Heart right ventricle (tissue), 16 donors: ENCODE data around the gene H6PD. TPM values are rescaled to one million over a fixed set of nuclear protein-coding genes. Genes with fewer than 3 reads are reported as not detected.

ENCODE experiments used
- ATAC-seq, 8 donors: fragments of 200-7000 bp; cut with Tn5 transposase; one replicate each; pipeline ENCODE4 v1.9.1; 2020; ENCODE audit warnings: mild to moderate bottlenecking in 8 of 8, moderate library complexity in 8 of 8, moderate number of reproducible peaks in 1 of 8
- DNase-seq, 2 donors: peaks; one replicate each; pipeline ENCODE4 v3.0.0-alpha.2; 2020
- H3K27ac ChIP-seq, 10 donors: fragments of 200-600 bp; sonication (generic) in 2 of 10; one replicate each; pipeline versions ENCODE4 v1.5.0 to v1.8.0; 2020 to 2022; ENCODE audit warnings: mild to moderate bottlenecking in 3 of 10
- H3K27me3 ChIP-seq, 7 donors: fragments of 200-600 bp; one replicate each; pipeline ENCODE4 v1.8.0; 2021 to 2022; ENCODE audit warnings: mild to moderate bottlenecking in 2 of 7
- H3K36me3 ChIP-seq, 9 donors: fragments of 200-600 bp; sonication (generic) in 1 of 9; one replicate each; pipeline versions ENCODE4 v1.5.0 to v1.8.0; 2020 to 2022; ENCODE audit warnings: mild to moderate bottlenecking in 2 of 9
- H3K4me1 ChIP-seq, 9 donors: fragments of 200-600 bp; sonication (generic) in 1 of 9; one replicate each; pipeline versions ENCODE4 v1.5.0 to v1.8.0; 2020 to 2022; ENCODE audit warnings: mild to moderate bottlenecking in 4 of 9
- H3K4me3 ChIP-seq, 10 donors: fragments of 200-600 bp; sonication (generic) in 2 of 10; one replicate each; pipeline versions ENCODE4 v1.5.0 to v1.8.0; 2020 to 2022; ENCODE audit warnings: mild to moderate bottlenecking in 7 of 10, moderate library complexity in 2 of 10
- H3K9me3 ChIP-seq, 11 donors: fragments of 200-600 bp in 10 of 11; sonication (generic) in 2 of 11; one replicate each; pipeline versions ENCODE4 v1.5.0 to v1.8.0; 2013 to 2022; ENCODE audit warnings: mild to moderate bottlenecking in 2 of 11, control low read depth in 1 of 11, moderate library complexity in 1 of 11
- CTCF ChIP-seq, 9 donors: fragments of 200-600 bp; sonication (generic) in 2 of 9; IDR thresholded peaks; one replicate each; pipeline versions ENCODE4 v1.5.0 to v1.8.0; 2021 to 2022; ENCODE audit warnings: antibody characterized with exemption in 9 of 9, mild to moderate bottlenecking in 5 of 9, moderate library complexity in 1 of 9
- WGBS, 2 donors: extraction: QIAGEN DNeasy Blood & Tissue Kit; methylation state at CpG; one replicate each; pipeline ENCODE4 v1.1.7; 2013; ENCODE audit warnings: inconsistent platforms in 1 of 2; 5-methylcytosine and 5-hydroxymethylcytosine counted together
- intact Hi-C, 10 donors: fragments of 100-400 bp; cut with DNase I; formaldehyde crosslinking; loops; one replicate each; pipeline versions ENCODE4 v1.11.1 to v1.14.2; 2022
- polyA plus RNA-seq, 2 donors: library from polyadenylated mRNA; stranded (reverse); fragments of 200-250 nt; gene quantifications; one replicate each; pipeline ENCODE4 v1.2.3, GENCODE V29; 2013
- total RNA-seq, 10 donors: library from RNA; stranded (reverse); fragmentation: NEBNext Ultra II Directional in 3 of 10; extraction: Animal tissue kit (Norgen Biotek cat#: 25700) in 3 of 10; gene quantifications; one replicate each; pipeline versions ENCODE4 v1.2.1 to v1.2.4, GENCODE V29; 2021 to 2023
- donor health status: Arrhythmogenic right ventricular cardiomyopathy.
- donor health status: ischemic (EF 13 %, LVEDD 7.1; RV severe dilation, severe dysfunction).
- donor health status: healthy with polysubstance abuse.
- donor health status: DM: no; HTN: yes; CAD: no.
- donor health status: DM: no; HTN: no; CAD: no.
- donor health status: ischemic (EF 25% LVEDD 6.9; RV normal size, moderate dysfunction).
- donor health status: ischemic (EF 25% LVEDD 5.7; RV mildly dilated, moderate dysfunction).
- donor health status: healthy.
- donor health status: DM: yes; HTN: yes; CAD: no.
- donor health status: Ischemic cardiomyopathy.
- donor health status: ischemic (EF 35%, LVEDD 5.7; RV mildly dilated, moderate dysfunction).
- donor health status: nonischemic (EF 11% LVEDD 7.7; RV severe dilation, severe dysfunction).
- donor health status: DM: yes; HTN: yes; CAD: no.
- donor health status: PGD.
- donor health status: ischemic (EF 29% LVEDD 5.4; RV normal size, mild dysfunction).
- donor health status: nonischemic (EF 23%, LVEDD 6.1; RV moderate dilation, normal function).

Gene H6PD
- total and polyA plus RNA-seq, 12 donors: 5.7 to 45.0 (median 28.4) TPM

GRCh38 chr1:9271283-9271682, 36.7 kb downstream of the H6PD start:
- no peak for TF ChIP-seq CTCF (IDR thresholded peaks at IDR 0.05)
- DNase-seq (no peak), ATAC-seq (no peak)
- WGBS, 2 donors: 71 to 75% methylated on average over 11 of the region's 11 CpGs
- intact Hi-C loops: no loop called here
- H3K4me1 ChIP-seq: peaks cover 0 to 30% (median 19%) of the 10 kb centered on the region in 9 donors
- no peak overlapping the region for H3K4me3 ChIP-seq
- H3K36me3 ChIP-seq: peaks cover 0 to 24% (median 0%) of the 10 kb centered on the region in 9 donors
- H3K27me3 ChIP-seq: no peaks in the 10 kb centered on the region
- H3K9me3 ChIP-seq: no peaks in the 10 kb centered on the region
- H3K27ac ChIP-seq: no peak overlapping the region

DNA sequence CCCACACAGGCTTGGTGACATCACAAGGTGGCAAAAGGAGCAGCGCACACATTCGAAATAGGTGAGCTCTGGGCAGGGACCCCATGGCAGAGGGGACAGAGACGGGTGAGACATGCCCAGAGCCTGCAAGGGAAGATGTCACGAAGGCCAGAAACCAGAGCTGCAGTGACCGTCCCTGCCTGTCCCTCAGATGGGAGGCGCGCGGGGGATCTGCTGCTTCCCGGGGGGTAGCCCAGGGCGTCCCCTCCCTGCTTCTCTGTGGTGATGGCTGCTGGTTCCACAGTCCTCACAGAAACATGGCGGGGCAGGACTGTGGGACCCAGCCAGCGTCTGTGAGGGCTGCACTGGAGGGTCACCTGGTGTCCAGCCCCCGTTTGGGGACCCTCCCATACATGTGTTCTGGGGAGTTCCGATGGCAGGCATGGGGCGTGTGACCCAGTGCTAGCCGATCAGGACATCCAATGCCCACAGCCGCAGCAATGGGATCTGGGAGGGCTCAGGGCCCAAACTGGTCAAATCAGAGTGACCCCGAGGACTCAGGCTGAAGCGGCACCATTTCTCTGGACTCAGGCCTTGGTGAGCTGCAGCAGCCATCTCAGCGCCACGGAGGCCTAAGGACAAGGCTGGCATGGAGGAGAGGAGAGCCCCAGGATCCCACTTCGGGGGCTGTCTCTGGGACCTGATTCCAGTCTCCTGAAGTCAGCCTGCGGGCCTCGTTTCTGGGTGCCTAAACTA, 37.5 kb downstream of the H6PD start:
- Histone ChIP-seq H3K36me3 (peaks cover 0 to 20% (median 0%) of the 10 kb centered on the region in 9 donors), H3K9me3 (no peaks in the 10 kb centered on the region), H3K27me3 (no peaks in the 10 kb centered on the region), H3K4me3 (no peak overlapping the region), H3K4me1 (peaks cover 0 to 25% (median 14%) of the 10 kb centered on the region in 9 donors), H3K27ac (no peak overlapping the region)
- ATAC-seq: no peak
- intact Hi-C loops: no loop called here
- no peak for TF ChIP-seq CTCF (IDR thresholded peaks at IDR 0.05)
- 92 to 93% methylated on average over 24 of the region's 24 CpGs for WGBS, 2 donors
- DNase-seq: no peak

- Histone ChIP-seq H3K36me3 (peaks cover 0 to 16% (median 0%) of the 10 kb centered on the region in 9 donors), H3K27ac (no peak overlapping the region), H3K4me3 (no peak overlapping the region), H3K27me3 (no peaks in the 10 kb centered on the region), H3K9me3 (no peaks in the 10 kb centered on the region), H3K4me1 (peaks cover 0 to 22% (median 11%) of the 10 kb centered on the region in 9 donors)
- intact Hi-C loops: no loop called here
- no peak for ATAC-seq
- 78 to 85% methylated on average over 11 of the region's 11 CpGs for WGBS, 2 donors
- no peak for TF ChIP-seq CTCF (IDR thresholded peaks at IDR 0.05)
- DNase-seq: no peak
Measured at GRCh38 chr1:9273177-9273576, 38.6 kb downstream of the H6PD start.

DNA sequence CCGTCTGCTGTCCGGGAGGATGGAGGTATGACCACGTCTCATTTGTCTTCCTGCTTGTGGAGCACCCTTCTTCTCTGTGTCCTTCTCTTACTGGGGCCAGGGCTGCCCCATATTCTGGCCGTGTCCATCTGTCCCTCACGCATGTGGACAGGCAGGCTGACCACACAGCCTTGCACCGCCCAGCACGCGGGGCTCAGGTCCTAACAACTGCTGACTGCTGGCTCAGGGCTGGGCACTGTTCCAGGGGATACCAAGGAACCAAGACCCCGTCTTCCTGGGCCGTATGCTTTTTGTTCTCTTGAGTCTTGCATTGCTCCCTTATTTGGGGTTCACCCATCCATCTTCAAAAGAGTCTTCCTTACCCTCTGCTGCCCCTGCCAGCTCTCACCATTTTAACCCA, 40.6 kb downstream of the H6PD start:
- intact Hi-C loops: no loop called here
- no peaks in the 10 kb centered on the region for H3K27me3 ChIP-seq
- peaks cover 0 to 39% (median 7%) of the 10 kb centered on the region in 9 donors for H3K4me1 ChIP-seq
- DNase-seq (no peak), ATAC-seq (no peak)
- no peak overlapping the region for H3K4me3 ChIP-seq
- peaks cover 0 to 3% (median 0%) of the 10 kb centered on the region in 9 donors for H3K36me3 ChIP-seq
- H3K27ac ChIP-seq: no peak overlapping the region
- H3K9me3 ChIP-seq: no peaks in the 10 kb centered on the region
- WGBS, 2 donors: 83 to 89% methylated on average over 10 of the region's 10 CpGs
- no peak for TF ChIP-seq CTCF (IDR thresholded peaks at IDR 0.05)
